BJ (cell line): ENCODE results near the gene KCP. TPM values are rescaled to one million over a fixed set of nuclear protein-coding genes. Genes with fewer than 3 reads are reported as not detected.

Source experiments
- CTCF ChIA-PET: fragments of 350-600 bp; formaldehyde crosslinking; extraction: SDS; loops from one replicate; lab custom pipeline; 2021; ENCODE audit warnings: antibody characterized with exemption, inconsistent platforms; lab: Yijun Ruan, JAX
- POLR2A ChIA-PET: fragments of 300-600 bp; sonication (Branson Sonifier 250); formaldehyde crosslinking; extraction: SDS; loops from one replicate; lab custom pipeline; 2021; ENCODE audit warnings: antibody characterized with exemption; lab: Charles Lee
- DNase-seq: peaks from one replicate; pipeline ENCODE4 v3.0.0-alpha.2; 2011; ENCODE audit warnings: low read depth
- H3K27me3 ChIP-seq: 2 replicates; pipeline ENCODE4 v1.6.0; 2011; ENCODE audit warnings: low read length; ENCODE audit not compliant: control insufficient read depth, insufficient read depth
- H3K36me3 ChIP-seq: 2 replicates; pipeline ENCODE4 v1.5.1; 2011; ENCODE audit warnings: low read length; ENCODE audit not compliant: control insufficient read depth, insufficient read depth
- H3K4me3 ChIP-seq: 2 replicates; pipeline ENCODE4 v1.5.1; 2011; ENCODE audit warnings: low read depth, mild to moderate bottlenecking, control low read depth, low read length
- CTCF ChIP-seq: IDR thresholded peaks from 2 replicates; pipeline ENCODE4 v1.5.1; 2011; ENCODE audit warnings: low read depth, mild to moderate bottlenecking, control low read depth, inconsistent platforms, low read length, moderate library complexity; ENCODE audit not compliant: insufficient read depth
- polyA plus RNA-seq: library from polyadenylated mRNA; depleted of rRNA; stranded (reverse); fragments of >200 nt; gene quantifications from 2 replicates; pipeline ENCODE4 v1.2.3, GENCODE V29; 2011

The KCP gene
- polyA plus RNA-seq, 1 experiment, result not detected

GRCh38 chr7:128919881-128920799 lies 9.6 kb upstream of the KCP start:
- Histone ChIP-seq H3K4me3 (no peak overlapping the region), H3K36me3 (no peaks in the 10 kb centered on the region), H3K27me3 (peaks cover 34% of the 10 kb centered on the region)
- no peak for DNase-seq
- ChIA-PET CTCF (interaction anchor here (0.6 to 2.0 kb wide), 3 partner anchors 10 to 171 kb away, joined by 3 to 5 read pairs (median 4); partner anchors contain the start of gene KCP), POLR2A (no interaction called here)
- TF ChIP-seq CTCF, result no peak

- Histone ChIP-seq H3K27me3 (peaks cover 38% of the 10 kb centered on the region), H3K36me3 (no peaks in the 10 kb centered on the region), H3K4me3 (no peak overlapping the region)
- POLR2A ChIA-PET, result no interaction called here
- no peak for TF ChIP-seq CTCF
- CTCF ChIA-PET, result interaction anchor here (0.6 to 2.0 kb wide), 3 partner anchors 9 to 172 kb away, joined by 3 to 5 read pairs (median 4); partner anchors contain the start of gene KCP
- no peak for DNase-seq
Measured at GRCh38 chr7:128919241-128919640, 8.7 kb upstream of the KCP start.

GRCh38 chr7:128918016-128918665 lies 7.6 kb upstream of the KCP start:
- POLR2A ChIA-PET, result no interaction called here
- CTCF ChIA-PET, result interaction anchor here (2.0 kb wide), 1 partner anchor 173 kb away, joined by 5 read pairs; no protein-coding TSS in a partner anchor
- no peak for DNase-seq
- Histone ChIP-seq H3K36me3 (no peaks in the 10 kb centered on the region), H3K27me3 (peaks cover 40% of the 10 kb centered on the region), H3K4me3 (no peak overlapping the region)
- no peak for TF ChIP-seq CTCF

- POLR2A ChIA-PET, result no interaction called here
- peaks cover 36% of the 10 kb centered on the region for H3K27me3 ChIP-seq
- no peaks in the 10 kb centered on the region for H3K36me3 ChIP-seq
- DNase-seq, result no peak
- H3K4me3 ChIP-seq, result no peak overlapping the region
- CTCF ChIA-PET, result no interaction called here
- TF ChIP-seq CTCF, result no peak
Measured at GRCh38 chr7:128917122-128917521, 6.6 kb upstream of the KCP start.

- ChIA-PET CTCF (no interaction called here), POLR2A (no interaction called here)
- DNase-seq, result no peak
- Histone ChIP-seq H3K36me3 (no peaks in the 10 kb centered on the region), H3K27me3 (peaks cover 39% of the 10 kb centered on the region), H3K4me3 (no peak overlapping the region)
- TF ChIP-seq CTCF, result no peak
Measured at GRCh38 chr7:128916643-128916915, 6.1 kb upstream of the KCP start.
